Endothelial cell of umbilical vein (primary cell): ENCODE data around the gene COL23A1. TPM values are rescaled to one million over a fixed set of nuclear protein-coding genes. Genes with fewer than 3 reads are reported as not detected.

Experiments used
- BruUV-seq: library from RNA; stranded (reverse); fragments of 400-500 nt; replicated peaks from 2 replicates; lab custom pipeline; 2021; lab: Mats Ljungman, UMichigan
- CTCF ChIA-PET: fragments of 300-600, 350-600 bp; sonication (Branson Sonifier 250); formaldehyde crosslinking; loops from one replicate; lab custom pipeline; 2021; ENCODE audit warnings: antibody characterized with exemption, inconsistent platforms; lab: Charles Lee
- POLR2A ChIA-PET: fragments of 300-600, 350-600 bp; sonication (Branson Sonifier 250); formaldehyde crosslinking; loops from one replicate; lab custom pipeline; 2021; ENCODE audit warnings: antibody characterized with exemption, inconsistent platforms; lab: Charles Lee
- DNase-seq: peaks from one replicate; pipeline ENCODE4 v3.0.0-alpha.2; 2011; ENCODE audit warnings: low read depth, low spot score
- FAIRE-seq: peaks from 2 replicates; lab custom pipeline; 2011; peaks lifted over from hg19 to GRCh38; lab: Jason Lieb, UNC
- H2AFZ ChIP-seq: 2 replicates; pipeline ENCODE4 v1.6.0; 2012; ENCODE audit warnings: low read depth, low read length, control low read depth, inconsistent platforms
- H3K27ac ChIP-seq: 2 replicates; pipeline ENCODE4 v1.5.1; 2011; ENCODE audit warnings: low read depth, mild to moderate bottlenecking, control low read depth, low read length, moderate library complexity; ENCODE audit not compliant: insufficient read depth
- H3K27me3 ChIP-seq, 2 experiments: 2 replicates each; pipeline versions ENCODE4 v1.6.0 to v1.6.1; 2011; ENCODE audit warnings: low read length in 2 of 2, mixed read lengths in 1 of 2; ENCODE audit not compliant: control insufficient read depth in 2 of 2, insufficient read depth in 2 of 2
- H3K36me3 ChIP-seq, 2 experiments: 2 replicates in 1 of 2; 3 replicates in 1 of 2; pipeline ENCODE4 v1.5.1; 2011; ENCODE audit warnings: low read length in 2 of 2, mild to moderate bottlenecking in 1 of 2, moderate library complexity in 1 of 2; ENCODE audit not compliant: control insufficient read depth in 2 of 2, insufficient read depth in 2 of 2; ENCODE audit errors: extremely low read depth in 1 of 2
- H3K4me1 ChIP-seq: 3 replicates; pipeline ENCODE4 v1.5.1; 2011; ENCODE audit warnings: mild to moderate bottlenecking, low read length; ENCODE audit not compliant: control insufficient read depth, insufficient read depth; ENCODE audit errors: extremely low read depth
- H3K4me2 ChIP-seq: 2 replicates; pipeline ENCODE4 v1.6.1; 2011; ENCODE audit warnings: low read length, control low read depth, mixed read lengths; ENCODE audit not compliant: insufficient read depth
- H3K4me3 ChIP-seq, 3 experiments: fragments of 200-600 bp in 1 of 3; sonication (generic), shearing (Covaris generic) in 1 of 3; replicated peaks in 1 of 3; 2 replicates each; pipeline ENCODE4 v1.5.1; 2011 to 2016; ENCODE audit warnings: control low read depth in 3 of 3, low read length in 3 of 3, mild to moderate bottlenecking in 2 of 3, inconsistent platforms in 1 of 3, low read depth in 1 of 3, moderate library complexity in 1 of 3; ENCODE audit not compliant: insufficient read depth in 1 of 3
- H3K79me2 ChIP-seq: 2 replicates; pipeline ENCODE4 v1.6.0; 2012; ENCODE audit warnings: low read length, inconsistent platforms; ENCODE audit not compliant: control insufficient read depth, insufficient read depth
- H3K9ac ChIP-seq: replicated peaks from 2 replicates; pipeline ENCODE3; 2011; ENCODE audit warnings: low read length, control low read depth; ENCODE audit not compliant: insufficient read depth; ENCODE audit errors: extremely low read depth
- H3K9me1 ChIP-seq: replicated peaks from 3 replicates; pipeline ENCODE4 v1.6.0; 2011; ENCODE audit warnings: mild to moderate bottlenecking, low read length; ENCODE audit not compliant: control insufficient read depth, insufficient read depth; ENCODE audit errors: extremely low read depth
- H3K9me3 ChIP-seq: replicated peaks from 2 replicates; pipeline ENCODE4 v1.5.1; 2012; ENCODE audit warnings: low read length, inconsistent platforms; ENCODE audit not compliant: control insufficient read depth, insufficient read depth
- H4K20me1 ChIP-seq: replicated peaks from 2 replicates; pipeline ENCODE3; 2011; ENCODE audit warnings: mild to moderate bottlenecking, low read length; ENCODE audit not compliant: control insufficient read depth, insufficient read depth; ENCODE audit errors: extremely low read depth
- CTCF ChIP-seq, 2 donors: IDR thresholded peaks; 1 replicate in 1 of 2; 2 replicates in 1 of 2; pipeline ENCODE4 v1.5.1; 2011; ENCODE audit warnings: low read length in 2 of 2, mild to moderate bottlenecking in 2 of 2, moderate library complexity in 2 of 2, control low read depth in 1 of 2, inconsistent platforms in 1 of 2, low read depth in 1 of 2; ENCODE audit not compliant: insufficient read depth in 1 of 2; ENCODE audit errors: extremely low read depth in 1 of 2
- EZH2 ChIP-seq: IDR thresholded peaks from 2 replicates; pipeline ENCODE4 v1.6.1; 2012; ENCODE audit warnings: borderline replicate concordance, low read depth, mild to moderate bottlenecking, moderate library complexity, low read length, inconsistent platforms; ENCODE audit not compliant: severe bottlenecking
- FOS ChIP-seq: IDR thresholded peaks from 2 replicates; pipeline ENCODE4 v1.6.1; 2011; ENCODE audit warnings: mild to moderate bottlenecking, low read length, moderate library complexity, borderline replicate concordance; ENCODE audit not compliant: insufficient read depth
- GATA2 ChIP-seq: IDR thresholded peaks from 2 replicates; pipeline ENCODE4 v1.7.0; 2011; ENCODE audit warnings: low read depth, mild to moderate bottlenecking, moderate library complexity, mixed read lengths, low read length; ENCODE audit not compliant: insufficient read length, insufficient read depth
- JUN ChIP-seq: IDR thresholded peaks from 2 replicates; pipeline ENCODE4 v1.6.1; 2011; ENCODE audit warnings: borderline replicate concordance, low read depth; ENCODE audit not compliant: insufficient read length, insufficient read depth
- MAX ChIP-seq: IDR thresholded peaks from 2 replicates; pipeline ENCODE4 v1.6.1; 2011; ENCODE audit not compliant: insufficient read depth, insufficient read length
- MYC ChIP-seq: IDR thresholded peaks from one replicate; pipeline ENCODE4 v1.6.1; 2011; ENCODE audit warnings: mild to moderate bottlenecking, low read depth, low read length
- POLR2A ChIP-seq: IDR thresholded peaks from 2 replicates; pipeline ENCODE4 v1.6.1; 2012; ENCODE audit warnings: low read depth, mild to moderate bottlenecking, control low read depth, low read length
- POLR2AphosphoS5 ChIP-seq: IDR thresholded peaks from 2 replicates; pipeline ENCODE4 v1.6.1; 2012; ENCODE audit warnings: low read depth, mild to moderate bottlenecking, control low read depth, low read length, moderate library complexity; ENCODE audit not compliant: insufficient read depth
- dilution Hi-C: fragments of 300-500 bp; cut with MboI; formaldehyde crosslinking; loops from one replicate; pipeline ENCODE4 v1.15.0; 2019; ENCODE audit warnings: low sequenced_read_pairs; ENCODE audit not compliant: extremely low pct_ligation_motif_present
- intact Hi-C: fragments of 100-400 bp; cut with micrococcal nuclease; formaldehyde crosslinking; loops from one replicate; pipeline ENCODE4 v1.10.0; 2022
- polyA plus RNA-seq, 4 experiments: library from polyadenylated mRNA; depleted of rRNA in 3 of 4; stranded (reverse) in 3 of 4; unstranded in 1 of 4; fragments of >200 nt; gene quantifications; 2 replicates each; pipeline versions ENCODE4 v1.2.1 to v1.2.3, GENCODE V29; 2011 to 2012; ENCODE audit warnings: missing spikeins in 1 of 4
- total RNA-seq: library from RNA; stranded (reverse); gene quantifications from 2 replicates; pipeline ENCODE4 v1.2.3, GENCODE V29; 2021

COL23A1 gene
- total and polyA plus RNA-seq, 2 donors (not counting 3 experiments of a cell fraction or from before 2014, with no cell fraction given): not detected

DNA sequence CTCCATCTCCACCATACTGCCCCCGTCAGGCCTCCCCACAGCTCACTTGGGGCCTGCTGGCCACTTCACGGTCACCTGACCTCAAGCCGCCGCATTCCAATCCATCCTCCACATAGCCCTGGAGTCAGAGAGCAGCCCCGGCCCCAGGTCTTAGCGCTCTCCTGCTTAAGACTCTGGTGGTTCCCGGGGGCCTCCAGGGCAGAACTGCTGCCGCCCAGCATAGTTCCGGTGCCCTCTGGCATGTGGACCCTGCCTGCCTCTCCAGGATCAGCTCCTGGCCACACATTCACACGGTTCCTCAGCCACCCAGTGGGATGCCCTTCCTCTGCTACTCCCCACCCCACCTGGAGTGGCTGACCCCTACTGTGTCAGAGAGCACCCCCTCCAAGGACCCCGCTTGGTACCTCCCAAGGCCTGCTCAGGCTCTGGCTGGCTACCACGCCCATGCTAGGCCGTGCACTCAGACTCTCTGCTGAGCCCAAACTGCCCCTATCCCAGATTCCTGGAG, 366.3 kb downstream of the COL23A1 start:
- Histone ChIP-seq H3K9me3 (no peaks in the 10 kb centered on the region), H3K79me2 (peaks cover 4% of the 10 kb centered on the region), H3K4me1 (no peaks in the 10 kb centered on the region), H3K9me1 (no peaks in the 10 kb centered on the region), H2AFZ (no peak overlapping the region), H4K20me1 (no peaks in the 10 kb centered on the region), H3K27ac (no peak overlapping the region), H3K27me3 (no peaks in the 10 kb centered on the region), H3K4me3 (no peak overlapping the region), H3K9ac (no peak overlapping the region), H3K36me3 (peaks cover 8 to 16% of the 10 kb centered on the region in 2 experiments), H3K4me2 (no peak overlapping the region)
- POLR2A ChIA-PET: no interaction called here
- no peak for FAIRE-seq
- BruUV-seq: no TSS peak
- dilution Hi-C loops: no loop called here
- intact Hi-C loops: no loop called here
- DNase-seq: no peak
- TF ChIP-seq POLR2AphosphoS5: peak; percentile 22
- TF ChIP-seq CTCF (IDR thresholded peaks at IDR 0.05; ENCODE audit: extremely low read depth in 1 of 2, insufficient read depth in 1 of 2, low read depth in 1 of 2, low read length in 2 of 2): no peak
- CTCF ChIA-PET: no interaction called here

DNA sequence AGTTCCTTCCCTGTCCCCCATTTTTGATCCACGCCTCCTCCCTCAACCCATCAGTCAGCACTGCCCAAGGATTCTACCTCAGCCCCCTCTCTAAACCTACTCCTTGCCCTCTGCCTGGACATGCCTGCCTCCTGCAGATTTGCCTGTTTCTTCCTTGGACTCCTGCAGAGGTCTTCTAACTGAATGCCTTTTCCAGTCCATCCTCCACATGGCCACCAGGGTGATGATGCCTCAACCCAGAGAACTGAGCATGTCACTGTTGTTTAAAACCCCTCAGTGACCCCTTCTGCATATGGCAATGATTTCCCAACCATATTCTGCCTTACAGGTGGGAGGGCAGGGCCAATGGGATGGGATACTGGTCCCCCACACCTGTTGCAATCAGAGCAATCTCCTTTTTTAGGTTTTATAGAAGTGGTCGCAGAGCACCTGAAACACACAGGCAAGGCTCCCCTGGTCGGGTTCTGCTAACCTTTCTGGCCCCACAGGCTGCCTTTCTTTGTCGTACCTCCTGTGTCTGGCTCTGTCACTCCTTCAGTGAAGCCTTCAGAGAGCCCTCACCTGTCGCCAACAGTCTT, 366.9 kb downstream of the COL23A1 start:
- BruUV-seq: no TSS peak
- Histone ChIP-seq H3K4me3 (no peak overlapping the region), H3K9me3 (no peaks in the 10 kb centered on the region), H3K9ac (no peak overlapping the region), H3K9me1 (no peaks in the 10 kb centered on the region), H3K27me3 (no peaks in the 10 kb centered on the region), H3K79me2 (no peaks in the 10 kb centered on the region), H3K4me2 (no peak overlapping the region), H2AFZ (no peak overlapping the region), H3K36me3 (peaks cover 7 to 15% of the 10 kb centered on the region in 2 experiments), H3K27ac (no peak overlapping the region), H4K20me1 (no peaks in the 10 kb centered on the region), H3K4me1 (no peaks in the 10 kb centered on the region)
- DNase-seq (no peak), FAIRE-seq (no peak)
- no peak for TF ChIP-seq POLR2AphosphoS5
- TF ChIP-seq POLR2A: no peak
- TF ChIP-seq FOS: no peak
- no peak for TF ChIP-seq JUN
- TF ChIP-seq MAX: no peak
- no peak for TF ChIP-seq EZH2
- no peak for TF ChIP-seq GATA2
- TF ChIP-seq MYC: no peak
- TF ChIP-seq CTCF (IDR thresholded peaks at IDR 0.05; ENCODE audit: extremely low read depth in 1 of 2, insufficient read depth in 1 of 2, low read depth in 1 of 2, low read length in 2 of 2): no peak
- ChIA-PET POLR2A (no interaction called here), CTCF (no interaction called here)
- dilution Hi-C loops (no loop called here), intact Hi-C loops (no loop called here)
